Muscle of leg (tissue), 11 donors: ENCODE data around the gene GALM. TPM values are rescaled to one million over a fixed set of nuclear protein-coding genes. Genes with fewer than 3 reads are reported as not detected.

Experiments
- DNase-seq: peaks from one replicate; pipeline ENCODE4 v3.0.0; 2013
- H3K27ac ChIP-seq: one replicate; pipeline ENCODE4 v1.5.1; 2013; ENCODE audit warnings: mild to moderate bottlenecking, low read length, control low read depth
- H3K27me3 ChIP-seq: one replicate; pipeline ENCODE4 v1.6.1; 2013; ENCODE audit warnings: low read length; ENCODE audit not compliant: control insufficient read depth, insufficient read depth
- H3K36me3 ChIP-seq: one replicate; pipeline ENCODE4 v1.6.1; 2013; ENCODE audit warnings: low read length; ENCODE audit not compliant: control insufficient read depth, insufficient read depth
- H3K4me1 ChIP-seq: one replicate; pipeline ENCODE4 v1.6.1; 2013; ENCODE audit warnings: low read length; ENCODE audit not compliant: control insufficient read depth, insufficient read depth
- H3K4me3 ChIP-seq: one replicate; pipeline ENCODE4 v1.5.1; 2013; ENCODE audit warnings: low read length, control low read depth
- H3K9me3 ChIP-seq: replicated peaks from 2 replicates; pipeline ENCODE4 v1.6.1; 2013; ENCODE audit warnings: low read depth, low read length; ENCODE audit not compliant: control insufficient read depth
- WGBS: methylation state at CpG from one replicate; pipeline ENCODE4 v1.1.5; 2013; ENCODE audit warnings: missing lambda C conversion rate; ENCODE audit not compliant: insufficient coverage; 5-methylcytosine and 5-hydroxymethylcytosine counted together
- polyA plus RNA-seq, 8 donors: library from polyadenylated mRNA; unstranded; fragments of 120-200 nt; gene quantifications; one replicate each; pipeline versions ENCODE4 v1.2.1 to v1.2.3, GENCODE V29; 2013; ENCODE audit warnings: inconsistent platforms in 1 of 8, low replicate concordance in 1 of 8; ENCODE audit not compliant: insufficient read length in 8 of 8, insufficient read depth in 1 of 8
- total RNA-seq: library from RNA; stranded (reverse); fragments of 120-200 nt; gene quantifications from one replicate; pipeline ENCODE4 v1.2.4, GENCODE V29; 2013

GALM gene
- total and polyA plus RNA-seq, 9 donors = 9.4 to 15.0 (median 12.5) TPM

DNA sequence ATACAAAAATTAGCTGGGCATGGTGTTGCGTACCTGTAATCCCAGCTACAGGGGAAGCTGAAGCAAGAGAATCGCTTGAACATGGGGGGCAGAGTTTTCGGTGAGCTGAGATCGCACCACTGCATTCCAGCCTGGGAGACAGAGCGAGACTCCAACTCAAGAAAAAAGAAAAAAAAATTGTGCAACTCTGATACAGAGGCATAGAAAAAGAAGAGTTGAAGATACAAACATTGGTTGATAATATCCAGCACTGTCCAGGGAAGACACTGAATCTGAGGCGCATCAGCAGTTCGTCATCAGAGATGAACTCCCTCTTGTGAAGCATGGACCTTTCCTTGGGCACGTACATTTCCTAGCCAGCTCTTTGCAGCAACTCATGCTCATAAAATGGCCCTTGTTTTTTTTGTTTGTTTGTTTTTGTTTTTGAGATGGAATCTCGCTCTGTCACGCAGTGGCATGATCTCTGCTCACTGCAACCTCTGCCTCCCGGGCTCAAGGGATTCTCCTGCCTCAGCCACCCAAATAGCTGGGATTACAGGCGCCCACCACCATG is 16.7 kb upstream of the GALM start:
- H3K4me1 ChIP-seq = no peaks in the 10 kb centered on the region
- no peak overlapping the region for H3K27ac ChIP-seq
- H3K4me3 ChIP-seq = no peak overlapping the region
- H3K36me3 ChIP-seq = no peaks in the 10 kb centered on the region
- no peaks in the 10 kb centered on the region for H3K9me3 ChIP-seq
- 87% methylated on average over 3 of the region's 12 CpGs for WGBS
- no peaks in the 10 kb centered on the region for H3K27me3 ChIP-seq
- no peak for DNase-seq

- no peak for DNase-seq
- Histone ChIP-seq H3K27me3 (no peaks in the 10 kb centered on the region), H3K4me3 (no peak overlapping the region), H3K9me3 (no peaks in the 10 kb centered on the region), H3K36me3 (no peaks in the 10 kb centered on the region), H3K4me1 (no peaks in the 10 kb centered on the region), H3K27ac (no peak overlapping the region)
- WGBS = 87% methylated on average over 6 of the region's 6 CpGs
Measured at GRCh38 chr2:38650012-38650411, 15.9 kb upstream of the GALM start.

DNA sequence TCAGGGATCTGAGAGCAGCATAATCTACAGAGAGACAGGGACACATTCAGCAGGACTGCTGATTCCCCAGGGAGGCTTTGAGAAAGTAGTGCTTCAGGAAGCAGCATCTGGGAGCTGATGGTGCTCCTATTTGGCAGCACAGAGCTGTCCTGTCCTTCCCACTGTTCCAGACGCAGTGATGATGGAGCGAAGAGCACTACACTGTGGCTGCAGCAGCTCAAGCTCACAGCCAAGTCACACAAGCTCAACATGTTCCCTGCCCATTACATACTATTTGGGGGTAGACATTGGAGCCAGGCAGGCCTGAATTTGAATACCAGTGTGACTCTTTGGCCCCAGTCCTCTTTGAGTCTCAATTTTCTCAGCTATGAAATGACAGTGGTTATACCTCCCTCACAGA is 15.2 kb upstream of the GALM start:
- Histone ChIP-seq H3K36me3 (no peaks in the 10 kb centered on the region), H3K9me3 (no peaks in the 10 kb centered on the region), H3K27ac (no peak overlapping the region), H3K4me3 (no peak overlapping the region), H3K4me1 (no peaks in the 10 kb centered on the region), H3K27me3 (no peaks in the 10 kb centered on the region)
- DNase-seq = no peak
- WGBS = 60% methylated on average over 1 of the region's 2 CpGs

- 67% methylated on average over 4 of the region's 6 CpGs for WGBS
- H3K27ac ChIP-seq = no peak overlapping the region
- H3K27me3 ChIP-seq = no peaks in the 10 kb centered on the region
- H3K36me3 ChIP-seq = no peaks in the 10 kb centered on the region
- H3K9me3 ChIP-seq = no peaks in the 10 kb centered on the region
- DNase-seq = no peak
- no peaks in the 10 kb centered on the region for H3K4me1 ChIP-seq
- no peak overlapping the region for H3K4me3 ChIP-seq
Measured at GRCh38 chr2:38652431-38653273, 13.3 kb upstream of the GALM start.

DNA sequence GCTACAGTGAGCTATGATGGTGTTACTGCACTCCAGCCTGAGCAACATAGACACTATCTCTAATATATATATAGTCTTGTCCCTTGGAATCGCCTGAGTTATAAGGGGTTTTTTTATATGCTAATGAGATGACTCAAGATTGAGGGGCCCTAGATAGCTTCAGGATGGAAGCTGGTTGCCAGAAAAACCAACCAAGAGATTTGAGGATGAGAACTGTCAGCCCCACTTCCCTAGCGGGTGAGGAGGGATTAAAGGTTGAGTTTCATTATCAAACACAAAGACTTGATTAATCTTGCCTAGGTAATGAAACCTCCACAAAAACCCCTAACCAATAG is 12.6 kb upstream of the GALM start:
- no peak overlapping the region for H3K4me3 ChIP-seq
- no peaks in the 10 kb centered on the region for H3K36me3 ChIP-seq
- DNase-seq = no peak
- H3K27ac ChIP-seq = no peak overlapping the region
- H3K9me3 ChIP-seq = no peaks in the 10 kb centered on the region
- H3K4me1 ChIP-seq = no peaks in the 10 kb centered on the region
- H3K27me3 ChIP-seq = no peaks in the 10 kb centered on the region
- no CpG with 5 or more reads among the region's 2 CpGs for WGBS

DNA sequence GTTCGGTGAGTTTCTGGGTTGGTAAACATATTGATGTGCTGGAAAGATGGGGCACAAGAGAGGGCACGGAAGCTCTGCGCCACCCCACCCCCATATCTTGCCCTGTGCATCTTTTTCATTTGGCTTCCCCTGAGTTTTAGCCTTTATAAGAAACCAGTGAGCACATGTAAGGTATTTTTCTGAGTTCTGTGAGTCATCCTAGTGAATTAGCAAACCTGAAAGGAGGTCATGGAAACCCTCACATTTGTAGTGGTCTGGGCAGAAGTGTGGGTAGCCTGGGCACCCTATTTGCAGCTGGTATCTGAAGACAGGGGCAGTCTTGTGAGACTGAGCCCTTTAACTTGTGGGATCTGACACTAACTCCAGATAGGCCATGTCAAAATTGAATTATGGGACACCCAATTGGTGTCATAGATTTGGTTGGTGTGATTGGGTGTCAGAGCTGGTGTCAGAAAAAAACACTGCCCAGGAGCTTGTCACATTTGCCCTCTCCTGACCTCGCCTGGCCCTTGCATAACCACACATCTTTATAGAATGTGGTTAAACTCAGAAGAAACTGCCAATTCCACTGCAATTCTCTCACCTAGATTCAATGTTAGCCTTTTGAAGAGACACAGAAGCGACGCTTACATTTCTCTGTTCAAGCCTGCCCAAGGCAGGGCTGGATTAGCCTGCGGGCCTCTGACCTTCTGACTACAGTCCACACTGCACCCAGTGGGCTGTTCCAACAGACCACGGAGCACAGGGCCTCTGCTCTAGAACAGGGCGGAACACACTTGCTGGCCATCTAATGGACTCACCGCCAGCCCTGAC is 12.0 kb upstream of the GALM start:
- no peak for DNase-seq
- WGBS = 82% methylated on average over 6 of the region's 10 CpGs
- no peaks in the 10 kb centered on the region for H3K36me3 ChIP-seq
- no peaks in the 10 kb centered on the region for H3K9me3 ChIP-seq
- no peaks in the 10 kb centered on the region for H3K4me1 ChIP-seq
- H3K27me3 ChIP-seq = no peaks in the 10 kb centered on the region
- H3K27ac ChIP-seq = no peak overlapping the region
- H3K4me3 ChIP-seq = no peak overlapping the region

DNA sequence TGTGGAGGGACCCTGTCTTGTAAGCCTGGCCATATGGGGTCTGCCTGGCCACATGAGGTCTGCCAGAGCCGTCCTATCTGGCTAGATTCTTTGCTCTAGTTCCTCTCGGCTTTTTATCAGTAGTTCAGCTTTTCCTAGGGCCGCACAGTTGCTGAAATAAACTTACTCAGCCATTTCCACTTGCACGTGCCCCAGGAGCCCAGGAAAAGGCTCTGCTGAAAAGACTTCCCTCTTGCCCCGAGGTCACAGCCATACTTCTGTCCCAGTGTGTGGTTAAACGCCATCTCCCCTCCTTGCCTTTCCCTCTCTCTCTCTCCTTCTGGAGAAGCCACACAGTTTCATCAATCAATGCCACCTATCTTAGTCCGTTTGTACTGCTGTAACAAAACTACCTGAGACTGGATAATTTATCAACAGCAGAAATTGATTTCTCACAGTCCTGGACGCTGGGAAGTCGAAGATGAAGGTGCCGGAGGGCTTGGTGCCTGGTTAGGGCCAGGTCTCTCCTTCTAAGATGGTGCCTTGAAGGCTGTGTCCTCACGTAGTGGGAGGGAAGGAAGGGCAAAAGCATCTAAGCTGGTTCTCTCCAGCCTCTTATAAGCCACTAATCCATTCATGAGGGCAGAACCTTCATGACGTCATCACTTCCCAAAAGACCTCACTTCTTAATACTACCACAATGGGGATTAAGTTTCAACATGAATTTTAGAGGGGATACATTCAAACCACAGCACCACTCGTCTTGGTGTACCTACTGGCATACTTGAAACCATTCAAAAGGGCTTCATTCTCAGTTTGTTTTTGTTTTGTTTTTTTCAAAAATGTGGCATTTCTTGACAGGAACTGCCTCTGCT is 11.2 kb upstream of the GALM start:
- DNase-seq = peak; percentile 69
- H3K27ac ChIP-seq = no peak overlapping the region
- H3K9me3 ChIP-seq = no peaks in the 10 kb centered on the region
- WGBS = 58% methylated on average over 7 of the region's 13 CpGs
- no peaks in the 10 kb centered on the region for H3K27me3 ChIP-seq
- H3K36me3 ChIP-seq = no peaks in the 10 kb centered on the region
- no peak overlapping the region for H3K4me3 ChIP-seq
- no peaks in the 10 kb centered on the region for H3K4me1 ChIP-seq

- no peak overlapping the region for H3K4me3 ChIP-seq
- WGBS = 83% methylated on average over 1 of the region's 1 CpG
- no peaks in the 10 kb centered on the region for H3K4me1 ChIP-seq
- no peaks in the 10 kb centered on the region for H3K9me3 ChIP-seq
- no peak overlapping the region for H3K27ac ChIP-seq
- no peak for DNase-seq
- H3K27me3 ChIP-seq = no peaks in the 10 kb centered on the region
- no peaks in the 10 kb centered on the region for H3K36me3 ChIP-seq
Measured at GRCh38 chr2:38655441-38655840, 10.5 kb upstream of the GALM start.

DNA sequence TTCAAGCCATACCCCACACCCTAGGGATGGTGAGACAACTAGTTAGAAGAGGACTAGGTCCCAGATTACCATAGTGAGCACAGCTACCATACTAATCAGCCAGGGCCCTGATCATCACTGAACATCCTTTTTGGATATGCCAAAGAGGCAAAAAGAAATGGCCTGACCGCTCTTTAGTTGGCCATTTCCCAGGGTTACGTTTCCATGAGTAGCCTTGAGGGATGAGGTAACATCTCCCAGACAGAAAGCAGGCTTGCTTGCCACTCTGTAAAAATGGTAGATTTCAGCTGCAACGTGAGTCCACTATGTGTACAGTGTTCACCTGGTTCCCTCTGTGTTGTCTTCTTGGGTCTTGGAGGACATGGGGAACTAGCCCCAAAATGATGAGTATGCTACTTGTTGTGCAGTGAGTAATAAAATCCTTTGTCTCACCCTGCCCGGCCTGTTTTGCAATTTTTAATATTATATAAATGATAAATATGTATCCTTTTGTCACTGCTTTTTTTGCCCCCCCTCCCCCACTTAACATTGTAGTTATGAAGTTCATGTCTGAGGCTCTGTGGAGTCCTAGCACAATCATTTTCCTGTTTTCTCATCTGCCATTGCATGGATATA is 8.9 kb upstream of the GALM start:
- H3K4me3 ChIP-seq = no peak overlapping the region
- H3K9me3 ChIP-seq = no peaks in the 10 kb centered on the region
- H3K27ac ChIP-seq = no peak overlapping the region
- H3K36me3 ChIP-seq = no peaks in the 10 kb centered on the region
- no peaks in the 10 kb centered on the region for H3K27me3 ChIP-seq
- whole genome bisulfite sequencing = 94% methylated on average over 3 of the region's 4 CpGs
- no peaks in the 10 kb centered on the region for H3K4me1 ChIP-seq
- no peak for DNase-seq
